Osteoblast (primary cell): ENCODE measurements around the gene SH3TC2. TPM values are rescaled to one million over a fixed set of nuclear protein-coding genes. Genes with fewer than 3 reads are reported as not detected.

Experiments used
- DNase-seq: peaks from one replicate; pipeline ENCODE4 v3.0.0; 2011; ENCODE audit warnings: low spot score, mixed read lengths; ENCODE audit not compliant: insufficient read length; ENCODE audit errors: missing footprints
- H2AFZ ChIP-seq: 2 replicates; pipeline ENCODE4 v1.6.0; 2011; ENCODE audit warnings: mild to moderate bottlenecking, low read length
- H3K27ac ChIP-seq: 2 replicates; pipeline ENCODE4 v1.5.1; 2011; ENCODE audit warnings: mild to moderate bottlenecking, low read depth, low read length, moderate library complexity
- H3K27me3 ChIP-seq: 2 replicates; pipeline ENCODE4 v1.6.0; 2012; ENCODE audit warnings: mild to moderate bottlenecking, control low read depth, inconsistent platforms, low read length, moderate library complexity; ENCODE audit not compliant: insufficient read depth
- H3K36me3 ChIP-seq: 2 replicates; pipeline ENCODE4 v1.5.1; 2011; ENCODE audit warnings: mild to moderate bottlenecking, low read length, control low read depth, moderate library complexity; ENCODE audit not compliant: insufficient read depth
- H3K4me1 ChIP-seq: 2 replicates; pipeline ENCODE4 v1.5.1; 2011; ENCODE audit warnings: mild to moderate bottlenecking, low read length, control low read depth, moderate library complexity; ENCODE audit not compliant: insufficient read depth
- H3K4me2 ChIP-seq: 2 replicates; pipeline ENCODE4 v1.6.0; 2011; ENCODE audit warnings: mild to moderate bottlenecking, low read length; ENCODE audit not compliant: insufficient read depth
- H3K4me3 ChIP-seq: fragments of 200-600 bp; sonication (generic); 3 replicates; pipeline ENCODE4 v1.5.1; 2012; ENCODE audit warnings: mild to moderate bottlenecking, low read length, inconsistent platforms; ENCODE audit not compliant: insufficient read depth
- H3K79me2 ChIP-seq: 2 replicates; pipeline ENCODE4 v1.6.0; 2012; ENCODE audit warnings: mild to moderate bottlenecking, low read length, control low read depth, inconsistent platforms; ENCODE audit not compliant: insufficient read depth
- H3K9me3 ChIP-seq: 2 replicates; pipeline ENCODE4 v1.5.1; 2011; ENCODE audit warnings: low read depth, low read length, control low read depth
- H4K20me1 ChIP-seq: 2 replicates; pipeline ENCODE4 v1.6.0; 2012; ENCODE audit warnings: mild to moderate bottlenecking, low read length, control low read depth; ENCODE audit not compliant: insufficient read depth
- total RNA-seq: library from RNA; depleted of rRNA; stranded (reverse); fragments of >200 nt; gene quantifications from 2 replicates; pipeline ENCODE4 v1.2.3, GENCODE V29; 2012
- TF ChIP-seq, protein P1 (sequence below): IDR thresholded peaks from 2 replicates; pipeline ENCODE4 v1.5.1; 2011; ENCODE audit warnings: mild to moderate bottlenecking, low read depth, low read length, moderate library complexity; ENCODE audit errors: extremely low read depth

Gene SH3TC2
- total RNA-seq, 1 donor: 0.72 TPM

DNA sequence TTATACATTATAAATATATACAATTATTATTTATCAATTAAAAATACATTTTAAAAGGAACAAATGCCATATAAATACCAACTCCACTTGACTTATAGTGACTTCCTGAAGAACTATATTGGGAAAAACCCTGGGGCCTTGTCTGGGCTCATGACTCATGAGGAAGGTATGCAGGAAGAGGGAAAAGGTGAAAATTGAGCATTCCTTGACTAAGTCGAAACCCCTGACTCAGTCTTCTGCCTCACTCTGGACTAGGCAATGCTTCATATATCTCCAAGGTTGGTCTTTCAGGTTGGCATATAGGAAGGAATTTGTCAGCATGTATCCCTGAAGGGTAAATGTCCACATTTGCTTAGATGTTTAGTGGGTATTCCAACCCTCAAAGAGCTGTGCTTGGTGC is 78.5 kb downstream of the SH3TC2 start:
- Histone ChIP-seq H3K4me3 (no peak overlapping the region), H4K20me1 (no peaks in the 10 kb centered on the region), H3K79me2 (no peaks in the 10 kb centered on the region), H3K4me1 (peaks cover 17% of the 10 kb centered on the region), H3K4me2 (no peak overlapping the region), H3K27ac (no peak overlapping the region), H3K27me3 (peaks cover 34% of the 10 kb centered on the region), H3K9me3 (no peaks in the 10 kb centered on the region), H3K36me3 (no peaks in the 10 kb centered on the region), H2AFZ (no peak overlapping the region)
- DNase-seq: no peak
- TF ChIP-seq, protein P1, sequence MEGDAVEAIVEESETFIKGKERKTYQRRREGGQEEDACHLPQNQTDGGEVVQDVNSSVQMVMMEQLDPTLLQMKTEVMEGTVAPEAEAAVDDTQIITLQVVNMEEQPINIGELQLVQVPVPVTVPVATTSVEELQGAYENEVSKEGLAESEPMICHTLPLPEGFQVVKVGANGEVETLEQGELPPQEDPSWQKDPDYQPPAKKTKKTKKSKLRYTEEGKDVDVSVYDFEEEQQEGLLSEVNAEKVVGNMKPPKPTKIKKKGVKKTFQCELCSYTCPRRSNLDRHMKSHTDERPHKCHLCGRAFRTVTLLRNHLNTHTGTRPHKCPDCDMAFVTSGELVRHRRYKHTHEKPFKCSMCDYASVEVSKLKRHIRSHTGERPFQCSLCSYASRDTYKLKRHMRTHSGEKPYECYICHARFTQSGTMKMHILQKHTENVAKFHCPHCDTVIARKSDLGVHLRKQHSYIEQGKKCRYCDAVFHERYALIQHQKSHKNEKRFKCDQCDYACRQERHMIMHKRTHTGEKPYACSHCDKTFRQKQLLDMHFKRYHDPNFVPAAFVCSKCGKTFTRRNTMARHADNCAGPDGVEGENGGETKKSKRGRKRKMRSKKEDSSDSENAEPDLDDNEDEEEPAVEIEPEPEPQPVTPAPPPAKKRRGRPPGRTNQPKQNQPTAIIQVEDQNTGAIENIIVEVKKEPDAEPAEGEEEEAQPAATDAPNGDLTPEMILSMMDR: no peak

DNA sequence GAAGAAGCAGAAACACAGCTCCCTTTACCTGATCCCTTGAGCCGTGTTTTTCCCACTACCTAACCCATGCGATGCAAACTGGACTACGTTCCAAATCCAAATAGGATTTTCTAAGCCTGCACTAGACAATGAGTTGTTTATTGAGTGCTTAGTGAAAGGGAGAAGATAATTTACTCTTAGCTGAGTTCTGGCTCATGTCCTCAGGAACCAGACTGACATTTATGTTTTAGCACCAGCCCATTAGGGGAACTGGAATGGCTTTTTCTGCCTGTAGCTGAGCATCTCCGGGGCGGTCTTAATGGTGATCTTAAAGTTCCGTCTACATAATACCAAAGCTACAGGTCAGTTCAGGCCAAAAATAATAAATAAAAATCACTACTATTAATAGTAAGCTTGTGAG is 81.5 kb downstream of the SH3TC2 start:
- no peak overlapping the region for H3K4me2 ChIP-seq
- H3K9me3 ChIP-seq: no peaks in the 10 kb centered on the region
- no peaks in the 10 kb centered on the region for H3K36me3 ChIP-seq
- no peak overlapping the region for H2AFZ ChIP-seq
- H3K27me3 ChIP-seq: peaks cover 22% of the 10 kb centered on the region
- TF ChIP-seq, protein P1: no peak
- H3K79me2 ChIP-seq: no peaks in the 10 kb centered on the region
- H4K20me1 ChIP-seq: no peaks in the 10 kb centered on the region
- no peak for DNase-seq
- H3K4me3 ChIP-seq: no peak overlapping the region
- no peak overlapping the region for H3K27ac ChIP-seq
- H3K4me1 ChIP-seq: peaks cover 17% of the 10 kb centered on the region

DNA sequence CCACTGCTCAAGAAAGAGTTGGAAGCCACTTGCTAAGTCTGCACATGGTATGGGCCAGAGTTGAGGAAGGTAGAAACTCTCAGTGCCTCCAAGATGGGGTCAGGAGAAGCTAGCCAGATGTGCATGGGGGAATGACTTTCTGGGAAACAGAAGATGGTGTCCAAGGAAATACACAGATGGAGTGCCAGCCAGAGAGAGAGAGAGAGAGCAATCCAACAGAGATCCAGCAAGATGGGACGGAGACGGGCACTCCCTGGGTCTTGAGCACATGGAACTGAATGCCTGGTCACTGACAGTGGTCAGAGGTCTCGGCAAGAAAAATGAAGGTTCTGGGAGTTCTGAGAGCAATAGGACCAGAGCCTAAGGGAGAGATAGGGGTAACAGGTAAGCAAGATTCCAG is 82.1 kb downstream of the SH3TC2 start:
- H3K9me3 ChIP-seq: no peaks in the 10 kb centered on the region
- H3K27ac ChIP-seq: no peak overlapping the region
- peaks cover 17% of the 10 kb centered on the region for H3K4me1 ChIP-seq
- no peak overlapping the region for H2AFZ ChIP-seq
- H3K4me2 ChIP-seq: no peak overlapping the region
- DNase-seq: no peak
- no peaks in the 10 kb centered on the region for H4K20me1 ChIP-seq
- no peaks in the 10 kb centered on the region for H3K79me2 ChIP-seq
- TF ChIP-seq, protein P1: no peak
- no peaks in the 10 kb centered on the region for H3K36me3 ChIP-seq
- peaks cover 16% of the 10 kb centered on the region for H3K27me3 ChIP-seq
- H3K4me3 ChIP-seq: no peak overlapping the region

DNA sequence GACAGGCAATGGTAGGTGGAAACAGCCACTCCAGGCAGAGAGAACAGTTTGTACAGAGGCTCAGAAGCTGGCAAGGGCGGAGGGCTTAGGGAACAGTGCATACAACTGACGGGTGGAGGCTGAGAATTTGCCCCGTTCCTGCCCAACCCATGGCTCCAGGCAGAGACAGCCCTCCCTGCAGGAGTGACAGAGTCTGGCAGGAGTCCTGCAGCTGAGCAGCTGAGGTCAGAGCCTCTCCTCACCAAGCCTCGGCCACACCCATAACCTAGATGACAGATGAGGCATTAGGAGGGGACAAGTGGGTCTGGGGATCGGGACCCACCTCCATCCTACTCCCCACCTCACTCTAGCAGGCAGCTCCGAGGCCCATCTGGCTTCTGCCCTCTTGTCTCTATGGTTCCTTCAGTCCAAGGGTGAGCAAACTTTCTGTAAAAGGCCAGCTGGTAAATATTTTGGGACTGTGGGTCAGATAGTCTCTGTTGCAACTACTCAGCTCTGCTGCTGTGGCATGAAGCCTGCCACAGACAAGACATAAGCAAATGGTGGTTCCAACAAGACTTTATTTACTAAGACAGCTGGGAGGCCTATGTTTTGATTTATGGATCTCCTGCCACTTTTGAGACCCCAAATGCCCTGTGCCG is 83.7 kb downstream of the SH3TC2 start:
- no peak overlapping the region for H3K27ac ChIP-seq
- H3K4me1 ChIP-seq: peaks cover 14% of the 10 kb centered on the region
- no peaks in the 10 kb centered on the region for H3K36me3 ChIP-seq
- no peak overlapping the region for H3K4me3 ChIP-seq
- peaks cover 12% of the 10 kb centered on the region for H3K27me3 ChIP-seq
- H4K20me1 ChIP-seq: no peaks in the 10 kb centered on the region
- TF ChIP-seq, protein P1: no peak
- H3K9me3 ChIP-seq: no peaks in the 10 kb centered on the region
- no peak overlapping the region for H2AFZ ChIP-seq
- H3K4me2 ChIP-seq: no peak overlapping the region
- no peaks in the 10 kb centered on the region for H3K79me2 ChIP-seq
- DNase-seq: no peak
